Liver (tissue), 9 donors: ENCODE data around the gene VWF. TPM values are rescaled to one million over a fixed set of nuclear protein-coding genes. Genes with fewer than 3 reads are reported as not detected.

Source experiments
- DNase-seq: peaks from one replicate; pipeline ENCODE4 v3.0.0-alpha.2; 2017; ENCODE audit warnings: low spot score
- H3K27ac ChIP-seq, 2 donors: one replicate each; pipeline ENCODE4 v1.7.0; 2013; ENCODE audit warnings: inconsistent platforms in 2 of 2, low read length in 2 of 2, control low read depth in 1 of 2, low read depth in 1 of 2, mild to moderate bottlenecking in 1 of 2
- H3K27me3 ChIP-seq, 4 donors: one replicate each; pipeline versions ENCODE4 v1.6.1 to v1.7.0; 2013; ENCODE audit warnings: low read length in 3 of 4, inconsistent platforms in 1 of 4, mild to moderate bottlenecking in 1 of 4, moderate library complexity in 1 of 4; ENCODE audit not compliant: control insufficient read depth in 4 of 4, insufficient read depth in 4 of 4
- H3K36me3 ChIP-seq, 4 donors: one replicate each; pipeline versions ENCODE4 v1.6.1 to v1.7.0; 2013; ENCODE audit warnings: low read length in 3 of 4, mild to moderate bottlenecking in 3 of 4, low read depth in 1 of 4, moderate library complexity in 1 of 4; ENCODE audit not compliant: control insufficient read depth in 4 of 4, insufficient read depth in 3 of 4
- H3K4me1 ChIP-seq, 4 donors: one replicate each; pipeline versions ENCODE4 v1.6.1 to v1.7.0; 2013; ENCODE audit warnings: low read length in 3 of 4, mild to moderate bottlenecking in 3 of 4, moderate library complexity in 1 of 4; ENCODE audit not compliant: control insufficient read depth in 4 of 4, insufficient read depth in 4 of 4
- H3K4me3 ChIP-seq, 3 donors: one replicate each; pipeline versions ENCODE4 v1.6.1 to v1.7.0; 2013; ENCODE audit warnings: low read length in 3 of 3, control low read depth in 1 of 3, low read depth in 1 of 3, mild to moderate bottlenecking in 1 of 3
- H3K9ac ChIP-seq, 2 donors: one replicate each; pipeline ENCODE4 v1.7.0; 2013; ENCODE audit warnings: low read length in 2 of 2, mild to moderate bottlenecking in 2 of 2, moderate library complexity in 2 of 2, control low read depth in 1 of 2, low read depth in 1 of 2
- H3K9me3 ChIP-seq, 4 donors: one replicate each; pipeline versions ENCODE4 v1.6.1 to v1.7.0; 2013; ENCODE audit warnings: low read length in 3 of 4; ENCODE audit not compliant: control insufficient read depth in 4 of 4
- ATF3 ChIP-seq: IDR thresholded peaks from 2 replicates; pipeline ENCODE4 v1.6.1; 2016; ENCODE audit warnings: antibody characterized with exemption
- CTCF ChIP-seq: fragments of 150-350 bp; IDR thresholded peaks from 2 replicates; pipeline ENCODE4 v1.5.1; 2017; ENCODE audit warnings: improper control_type of control experiment, low read depth, low read length; ENCODE audit not compliant: missing input control
- EGR1 ChIP-seq, 2 donors: IDR thresholded peaks; 2 replicates each; pipeline ENCODE4 v1.6.1; 2016 to 2018; ENCODE audit warnings: antibody characterized with exemption in 2 of 2, low read depth in 2 of 2
- FOXA1 ChIP-seq: IDR thresholded peaks from 2 replicates; pipeline ENCODE4 v1.6.1; 2016; ENCODE audit warnings: antibody characterized with exemption
- FOXA2 ChIP-seq: IDR thresholded peaks from 2 replicates; pipeline ENCODE4 v1.6.1; 2016; ENCODE audit warnings: antibody characterized with exemption
- GABPA ChIP-seq, 2 donors: IDR thresholded peaks in 1 of 2; conservative IDR thresholded peaks in 1 of 2; 2 replicates each; pipeline ENCODE4 v1.6.1; 2016; ENCODE audit warnings: antibody characterized with exemption in 2 of 2, mild to moderate bottlenecking in 1 of 2, moderate library complexity in 1 of 2
- HNF4A ChIP-seq, 2 donors: conservative IDR thresholded peaks; 2 replicates each; pipeline ENCODE4 v1.6.1; 2016; ENCODE audit warnings: antibody characterized with exemption in 2 of 2, mild to moderate bottlenecking in 2 of 2
- HNF4G ChIP-seq: IDR thresholded peaks from 2 replicates; pipeline ENCODE4 v1.6.1; 2016; ENCODE audit warnings: antibody characterized with exemption
- JUND ChIP-seq, 2 donors: IDR thresholded peaks; 2 replicates each; pipeline ENCODE4 v1.6.1; 2016; ENCODE audit warnings: antibody characterized with exemption in 2 of 2
- MAX ChIP-seq: IDR thresholded peaks from 2 replicates; pipeline ENCODE4 v1.6.1; 2016; ENCODE audit warnings: antibody characterized with exemption
- NR2F2 ChIP-seq: IDR thresholded peaks from 2 replicates; pipeline ENCODE4 v1.6.1; 2016; ENCODE audit warnings: antibody characterized with exemption
- RAD21 ChIP-seq, 2 donors: IDR thresholded peaks; 2 replicates each; pipeline ENCODE4 v1.6.1; 2016; ENCODE audit warnings: antibody characterized with exemption in 2 of 2, mild to moderate bottlenecking in 2 of 2
- REST ChIP-seq: IDR thresholded peaks from 2 replicates; pipeline ENCODE4 v1.6.1; 2016; ENCODE audit warnings: antibody characterized with exemption, mild to moderate bottlenecking
- RXRA ChIP-seq, 2 donors: IDR thresholded peaks; 2 replicates each; pipeline ENCODE4 v1.6.1; 2017 to 2018; ENCODE audit warnings: antibody characterized with exemption in 2 of 2, mild to moderate bottlenecking in 1 of 2
- SP1 ChIP-seq: IDR thresholded peaks from 2 replicates; pipeline ENCODE4 v1.6.1; 2018; ENCODE audit warnings: antibody characterized with exemption, mild to moderate bottlenecking
- TAF1 ChIP-seq: conservative IDR thresholded peaks from 2 replicates; pipeline ENCODE4 v1.6.1; 2016; ENCODE audit warnings: antibody characterized with exemption, mild to moderate bottlenecking
- YY1 ChIP-seq: IDR thresholded peaks from 2 replicates; pipeline ENCODE4 v1.6.1; 2016; ENCODE audit warnings: antibody characterized with exemption, mild to moderate bottlenecking
- ZBTB33 ChIP-seq: IDR thresholded peaks from 2 replicates; pipeline ENCODE4 v1.6.1; 2016; ENCODE audit warnings: antibody characterized with exemption
- WGBS: extraction: QIAGEN DNeasy Blood & Tissue Kit; methylation state at CpG from one replicate; pipeline ENCODE4 v1.1.7; 2013; 5-methylcytosine and 5-hydroxymethylcytosine counted together
- polyA plus RNA-seq, 2 donors: library from polyadenylated mRNA; stranded (reverse) in 1 of 2; unstranded in 1 of 2; fragments of 200-250 nt in 1 of 2; fragments of >200 nt in 1 of 2; fragmentation: Nextera tagmentation in 1 of 2; extraction: Ambion mirVana in 1 of 2; gene quantifications; one replicate each; pipeline versions ENCODE4 v1.2.1 to v1.2.3, GENCODE V29; 2013 to 2015
- total RNA-seq, 2 donors: library from RNA; depleted of rRNA; stranded (reverse); fragments of >200 nt; gene quantifications; one replicate each; pipeline ENCODE4 v1.2.3, GENCODE V29; 2014
- donor health status: healthy.
- donor health status: healthy.
- donor health status: healthy.
- donor health status: healthy.
- donor health status: healthy.

The VWF gene
- total and polyA plus RNA-seq, 4 donors: 2.1 to 10.8 (median 4.0) TPM

GRCh38 chr12:6059221-6059620 is 65.2 kb downstream of the VWF start:
- Histone ChIP-seq H3K27ac (peak overlapping the region; percentile 81 to 85), H3K9ac (peak overlapping the region in 1 of 2 donors; percentile 44), H3K4me3 (no peak overlapping the region), H3K4me1 (peaks cover 12 to 51% (median 32%) of the 10 kb centered on the region in 4 donors), H3K27me3 (no peaks in the 10 kb centered on the region), H3K9me3 (no peaks in the 10 kb centered on the region), H3K36me3 (no peaks in the 10 kb centered on the region)
- TF ChIP-seq ZBTB33: no peak
- TF ChIP-seq REST: no peak
- TF ChIP-seq NR2F2: no peak
- no peak for TF ChIP-seq MAX
- TF ChIP-seq YY1: no peak
- no peak for TF ChIP-seq EGR1 (IDR thresholded peaks at IDR 0.05; ENCODE audit: low read depth in 2 of 2)
- no peak for TF ChIP-seq SP1
- no peak for TF ChIP-seq TAF1
- no peak for TF ChIP-seq ATF3
- TF ChIP-seq JUND (IDR thresholded peaks at IDR 0.05): no peak
- TF ChIP-seq HNF4G: no peak
- TF ChIP-seq FOXA2: no peak
- TF ChIP-seq FOXA1: no peak
- TF ChIP-seq RAD21 (IDR thresholded peaks at IDR 0.05): no peak
- no peak for TF ChIP-seq RXRA (IDR thresholded peaks at IDR 0.05)
- no peak for TF ChIP-seq GABPA (IDR thresholded peaks at IDR 0.05 in 1 of 2, conservative IDR thresholded peaks at IDR 0.05 in 1 of 2)
- TF ChIP-seq HNF4A (conservative IDR thresholded peaks at IDR 0.05): no peak
- WGBS: 63% methylated on average over 3 of the region's 3 CpGs
- DNase-seq: no peak

GRCh38 chr12:6058481-6059161 is 65.8 kb downstream of the VWF start:
- no peak overlapping the region for H3K4me3 ChIP-seq
- H3K36me3 ChIP-seq: no peaks in the 10 kb centered on the region
- peak overlapping the region; percentile 81 to 85 for H3K27ac ChIP-seq
- no peaks in the 10 kb centered on the region for H3K9me3 ChIP-seq
- DNase-seq: peak; percentile 70
- peak overlapping the region in 1 of 2 donors; percentile 33 for H3K9ac ChIP-seq
- no peaks in the 10 kb centered on the region for H3K27me3 ChIP-seq
- WGBS: 44% methylated on average over 15 of the region's 15 CpGs
- peaks cover 12 to 51% (median 32%) of the 10 kb centered on the region in 4 donors for H3K4me1 ChIP-seq
- TF ChIP-seq HNF4G (peak; percentile 90), CTCF (no peak), NR2F2 (no peak), ZBTB33 (peak; percentile 50), EGR1 (IDR thresholded peaks at IDR 0.05; ENCODE audit: low read depth in 2 of 2) (peak in 1 of 2 donors; percentile 37), GABPA (IDR thresholded peaks at IDR 0.05 in 1 of 2, conservative IDR thresholded peaks at IDR 0.05 in 1 of 2) (no peak), FOXA2 (peak; percentile 4), RXRA (IDR thresholded peaks at IDR 0.05) (peak; percentile 78 to 91), YY1 (peak; percentile 66), TAF1 (no peak), MAX (peak; percentile 94)
